ENCODE measurements around the gene CCDC148.
"Not testable (repeated sequence)": the region's sequence is repeated elsewhere in the genome, so short reads cannot be mapped to it uniquely, and the experiment has no call there.

Gene CCDC148

GRCh38 chr2:158481116-158481515 lies 24.6 kb upstream of the CCDC148 start:
- DNase-seq: no peak

GRCh38 chr2:158478816-158479215 lies 22.3 kb upstream of the CCDC148 start:
- DNase-seq: no peak

- no peak for DNase-seq
Measured at GRCh38 chr2:158478237-158478636, 21.7 kb upstream of the CCDC148 start.

- no peak for DNase-seq
Measured at GRCh38 chr2:158477202-158477601, 20.6 kb upstream of the CCDC148 start.

- not testable (repeated sequence) for DNase-seq
Measured at GRCh38 chr2:158474526-158475011, 18.0 kb upstream of the CCDC148 start.

GRCh38 chr2:158473719-158474392 lies 17.3 kb upstream of the CCDC148 start:
- DNase-seq: no peak

GRCh38 chr2:158473300-158473699 lies 16.7 kb upstream of the CCDC148 start:
- not testable (repeated sequence) for DNase-seq

GRCh38 chr2:158472829-158473228 lies 16.3 kb upstream of the CCDC148 start:
- not testable (repeated sequence) for DNase-seq

- DNase-seq: no peak
Measured at GRCh38 chr2:158467248-158467647, 10.7 kb upstream of the CCDC148 start.

- DNase-seq: no peak
Measured at GRCh38 chr2:158464426-158465281, 8.1 kb upstream of the CCDC148 start.

GRCh38 chr2:158463496-158464095 lies 7.0 kb upstream of the CCDC148 start:
- DNase-seq: peak; percentile 34

GRCh38 chr2:158460632-158461297 lies 4.2 kb upstream of the CCDC148 start:
- no peak for DNase-seq

GRCh38 chr2:158459161-158460003 lies 2.8 kb upstream of the CCDC148 start:
- no peak for DNase-seq

GRCh38 chr2:158458617-158458920 lies 2.0 kb upstream of the CCDC148 start:
- no peak for DNase-seq

- DNase-seq: peak; percentile 51
Measured at GRCh38 chr2:158457826-158458616, 1.5 kb upstream of the CCDC148 start.

GRCh38 chr2:158457092-158457825 lies 706 bp upstream of the CCDC148 start:
- peak; percentile 58 for DNase-seq

GRCh38 chr2:158443606-158444005 lies 12.9 kb downstream of the CCDC148 start:
- no peak for DNase-seq

GRCh38 chr2:158439062-158439461 lies 17.5 kb downstream of the CCDC148 start:
- not testable (repeated sequence) for DNase-seq

- DNase-seq: not testable (repeated sequence)
Measured at GRCh38 chr2:158433716-158434115, 22.8 kb downstream of the CCDC148 start.

- no peak for DNase-seq
Measured at GRCh38 chr2:158432117-158432516, 24.4 kb downstream of the CCDC148 start.

GRCh38 chr2:158414538-158414937 lies 42.0 kb downstream of the CCDC148 start:
- DNase-seq: peak; percentile 84
